ENCODE data around the gene FN1. TPM values are rescaled to one million over a fixed set of nuclear protein-coding genes. Genes with fewer than 3 reads are reported as not detected.
"Not testable (repeated sequence)": the region's sequence is repeated elsewhere in the genome, so short reads cannot be mapped to it uniquely, and the experiment has no call there.

FN1 gene
- polyA plus RNA-seq, 2 donors, result 48.8 to 154 TPM

DNA sequence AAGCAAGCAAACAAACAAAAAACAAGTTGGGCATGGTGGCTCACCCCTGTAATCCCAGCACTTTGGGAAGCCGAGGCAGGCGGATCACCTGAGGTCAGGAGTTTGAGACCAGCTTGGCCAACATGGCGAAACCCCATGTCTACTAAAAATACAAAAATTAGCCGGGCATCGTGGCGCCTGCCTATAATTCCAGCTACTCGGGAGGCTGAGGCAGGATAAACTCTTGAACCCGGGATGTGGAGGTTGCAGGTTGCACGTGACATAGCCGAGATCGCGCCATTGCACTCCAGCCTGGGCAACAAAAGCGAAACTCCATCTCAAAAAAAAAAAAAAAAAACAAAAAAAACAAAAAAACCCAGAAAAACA lies 124.6 kb downstream of the FN1 start:
- not testable (repeated sequence) for H3K4me1 ChIP-seq (ENCODE audit: control insufficient read depth in 2 of 2, insufficient read depth in 2 of 2, low read length in 1 of 2); H3K27me3 ChIP-seq (ENCODE audit: control insufficient read depth in 1 of 2, insufficient read depth in 2 of 2, low read length in 2 of 2); H3K9me3 ChIP-seq (ENCODE audit: control insufficient read depth in 2 of 2, insufficient read depth in 1 of 2, low read depth in 1 of 2, low read length in 1 of 2); H3K36me3 ChIP-seq (ENCODE audit: control insufficient read depth in 2 of 2, insufficient read depth in 2 of 2, low read length in 1 of 2)
- WGBS, 2 donors, result 41 to 48% methylated on average over 13 of the region's 13 CpGs
- Histone ChIP-seq H3K27ac (ENCODE audit: low read depth in 2 of 2, low read length in 1 of 2) (peak overlapping the region in 1 of 2 donors; percentile 88), H3K4me3 (ENCODE audit: low read depth in 1 of 2, low read length in 2 of 2) (peak overlapping the region in 1 of 2 donors; percentile 72)

Other genes starting within 250 kb of the FN1 start
- gene ATIC, start 124.0 kb downstream of the FN1 start, polyA plus RNA-seq, result 10 to 100 TPM; 55.7 to 76.9 TPM

All from esophagus (tissue), 2 donors.